ENCODE measurements around the gene FABP6.

Gene FABP6

DNA sequence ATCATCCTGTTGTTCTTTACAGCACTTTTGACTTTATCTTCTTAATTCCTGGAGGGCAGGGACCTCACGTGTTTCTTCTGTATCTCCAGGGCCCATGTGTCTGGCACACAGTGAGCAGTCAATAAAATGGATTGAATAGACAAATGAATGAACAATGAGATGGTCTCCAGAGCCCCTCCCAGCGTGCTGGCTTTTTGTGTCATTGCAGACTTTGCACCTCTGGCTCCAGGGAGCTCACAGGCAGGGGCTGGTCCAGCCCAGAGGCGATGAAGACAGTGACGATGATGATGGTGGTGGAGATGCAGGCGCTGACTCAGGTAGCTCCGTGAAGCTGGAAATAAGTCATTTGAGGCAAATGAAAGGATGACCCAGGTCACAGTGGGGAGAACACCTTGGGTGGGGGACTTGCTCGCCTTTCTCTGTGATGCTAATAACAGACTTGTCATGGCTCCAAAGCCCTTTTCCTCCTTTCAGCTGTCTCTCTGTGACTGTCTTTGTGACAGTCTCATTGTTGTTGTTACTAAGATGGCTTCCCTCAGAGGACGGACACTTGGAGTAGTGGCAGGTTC lies 30.4 kb upstream of the FABP6 start:
- no peaks in the 10 kb centered on the region for H3K9me3 Mint-ChIP-seq
- H3K4me3 Mint-ChIP-seq, result no peak overlapping the region
- peaks cover 4% of the 10 kb centered on the region for H3K4me1 Mint-ChIP-seq (ENCODE audit: low read depth)

DNA sequence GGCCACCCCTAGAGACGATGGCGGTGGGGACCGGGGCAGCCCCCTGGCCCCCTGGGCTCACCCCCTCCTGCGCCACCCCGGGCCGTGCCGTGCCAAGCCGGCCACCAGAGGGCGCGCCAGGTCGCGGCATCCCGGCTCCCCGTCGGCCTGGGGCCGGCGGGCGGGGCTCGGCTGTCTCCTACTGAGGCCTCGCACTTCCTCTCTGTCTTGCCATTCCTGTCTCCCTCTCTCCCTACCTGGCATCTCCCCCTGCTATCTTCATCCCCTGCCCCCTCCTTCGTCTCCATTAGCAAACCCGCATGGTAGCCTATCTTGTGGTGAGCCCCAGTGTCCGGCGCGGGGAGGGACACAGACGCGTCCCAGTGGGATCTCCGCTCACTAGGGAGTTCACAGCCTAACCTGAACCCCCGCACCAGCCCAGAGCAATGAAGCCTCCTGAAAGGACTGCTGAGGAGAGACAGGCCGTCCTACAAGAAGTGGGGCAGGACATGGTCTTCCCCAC lies 29.8 kb upstream of the FABP6 start:
- Mint-ChIP-seq H3K9me3 (no peaks in the 10 kb centered on the region), H3K36me3 (ENCODE audit: low read depth) (no peaks in the 10 kb centered on the region), H3K27me3 (peaks cover 26% of the 10 kb centered on the region), H3K4me1 (ENCODE audit: low read depth) (peaks cover 4% of the 10 kb centered on the region), H3K27ac (no peak overlapping the region), H3K4me3 (peak overlapping the region; percentile 55)
- peak; percentile 86 for DNase-seq

More for the DNA sequence above, 30.4 kb upstream of the FABP6 start:
- no peak for DNase-seq
- H3K27ac Mint-ChIP-seq, result no peak overlapping the region
- peaks cover 26% of the 10 kb centered on the region for H3K27me3 Mint-ChIP-seq
- H3K36me3 Mint-ChIP-seq (ENCODE audit: low read depth), result no peaks in the 10 kb centered on the region

DNA sequence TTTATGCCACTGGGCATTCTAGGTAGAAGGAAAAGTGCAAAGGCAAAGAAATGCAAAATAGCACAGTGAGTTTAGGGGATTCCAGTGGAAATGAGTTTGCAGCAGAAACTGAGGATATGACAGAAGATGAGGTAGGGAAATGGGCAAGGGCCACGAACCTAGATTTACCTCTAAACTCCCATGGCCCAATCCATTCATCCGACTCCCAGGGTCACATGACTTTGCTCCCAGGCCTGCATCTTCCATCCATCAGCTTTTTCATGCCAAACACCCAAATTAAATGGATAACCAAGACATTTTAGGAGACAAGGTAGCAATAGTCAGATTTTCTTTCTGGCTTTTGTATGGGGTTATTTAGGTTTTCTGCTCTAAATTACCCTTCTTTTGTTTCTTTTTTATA lies 22.2 kb upstream of the FABP6 start:
- no peak for DNase-seq
- H3K27me3 Mint-ChIP-seq, result peaks cover under 1% of the 10 kb centered on the region
- no peaks in the 10 kb centered on the region for H3K4me1 Mint-ChIP-seq (ENCODE audit: low read depth)
- no peaks in the 10 kb centered on the region for H3K9me3 Mint-ChIP-seq
- no peak overlapping the region for H3K4me3 Mint-ChIP-seq
- H3K36me3 Mint-ChIP-seq (ENCODE audit: low read depth), result no peaks in the 10 kb centered on the region
- no peak overlapping the region for H3K27ac Mint-ChIP-seq

DNA sequence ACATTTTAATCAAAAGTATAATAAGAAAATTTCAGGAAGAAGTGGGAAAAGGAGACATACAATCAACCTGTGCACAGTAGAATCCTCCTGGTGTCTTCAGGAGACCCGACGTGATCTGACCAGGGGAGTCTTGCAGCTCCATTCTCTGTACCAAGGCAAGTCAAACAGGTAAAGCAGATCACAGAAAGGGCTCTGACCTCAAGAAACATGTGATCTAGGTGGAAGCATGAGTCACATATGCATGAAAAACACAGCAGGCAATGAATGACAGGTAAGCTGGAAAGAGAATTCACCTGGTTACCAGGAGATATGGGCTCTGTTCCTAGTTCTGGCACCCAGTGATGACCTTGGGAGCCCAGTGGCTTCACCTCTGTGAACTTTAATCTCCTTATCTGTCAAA lies 19.4 kb upstream of the FABP6 start:
- Mint-ChIP-seq H3K27me3 (no peaks in the 10 kb centered on the region), H3K27ac (no peak overlapping the region), H3K36me3 (ENCODE audit: low read depth) (no peaks in the 10 kb centered on the region), H3K9me3 (no peaks in the 10 kb centered on the region), H3K4me3 (no peak overlapping the region), H3K4me1 (ENCODE audit: low read depth) (no peaks in the 10 kb centered on the region)
- DNase-seq, result no peak

DNA sequence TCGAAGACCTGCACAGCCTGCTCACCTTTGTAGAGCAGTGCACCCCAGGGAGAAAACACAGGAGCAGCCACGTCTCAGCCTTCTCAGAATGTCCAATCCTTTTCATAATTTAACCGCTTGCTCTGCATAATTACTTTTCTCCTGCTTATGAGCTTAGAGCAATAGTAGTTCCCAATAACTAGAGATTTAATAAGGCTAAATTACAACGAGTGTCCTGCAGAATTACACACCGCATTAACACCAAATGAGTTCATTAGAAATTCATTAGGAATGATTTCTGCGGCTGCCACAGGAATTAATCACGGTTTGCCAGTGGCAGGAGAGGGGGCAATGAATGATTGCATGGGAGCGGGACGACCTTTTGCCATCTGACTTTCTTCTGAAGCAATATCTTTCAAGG lies 18.7 kb upstream of the FABP6 start:
- Mint-ChIP-seq H3K4me3 (no peak overlapping the region), H3K27me3 (peaks cover 2% of the 10 kb centered on the region), H3K27ac (no peak overlapping the region), H3K9me3 (no peaks in the 10 kb centered on the region), H3K36me3 (ENCODE audit: low read depth) (no peaks in the 10 kb centered on the region), H3K4me1 (ENCODE audit: low read depth) (no peaks in the 10 kb centered on the region)
- no peak for DNase-seq

DNA sequence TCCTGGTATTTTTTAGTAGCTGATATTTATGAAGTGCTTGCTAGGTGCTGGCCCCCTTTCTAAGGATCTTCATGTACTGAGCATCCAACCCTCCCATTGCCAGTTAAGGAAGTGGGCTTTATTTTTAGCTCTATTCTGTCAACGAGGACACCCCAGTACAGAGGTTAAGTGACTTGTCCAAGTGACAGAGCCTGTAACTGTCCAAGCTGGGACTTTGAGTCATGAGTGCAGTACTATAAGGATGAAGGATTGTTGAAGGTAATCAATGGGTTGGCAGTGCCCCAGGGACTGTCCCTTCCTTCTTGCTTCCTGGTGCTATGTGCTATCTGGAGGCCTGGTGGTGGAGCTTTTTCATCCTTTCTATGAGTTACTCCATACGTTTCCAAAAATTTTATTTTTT lies 18.0 kb upstream of the FABP6 start:
- H3K4me1 Mint-ChIP-seq (ENCODE audit: low read depth), result no peaks in the 10 kb centered on the region
- H3K36me3 Mint-ChIP-seq (ENCODE audit: low read depth), result no peaks in the 10 kb centered on the region
- H3K9me3 Mint-ChIP-seq, result no peaks in the 10 kb centered on the region
- DNase-seq, result no peak
- H3K4me3 Mint-ChIP-seq, result no peak overlapping the region
- H3K27ac Mint-ChIP-seq, result no peak overlapping the region
- H3K27me3 Mint-ChIP-seq, result peaks cover 6% of the 10 kb centered on the region

DNA sequence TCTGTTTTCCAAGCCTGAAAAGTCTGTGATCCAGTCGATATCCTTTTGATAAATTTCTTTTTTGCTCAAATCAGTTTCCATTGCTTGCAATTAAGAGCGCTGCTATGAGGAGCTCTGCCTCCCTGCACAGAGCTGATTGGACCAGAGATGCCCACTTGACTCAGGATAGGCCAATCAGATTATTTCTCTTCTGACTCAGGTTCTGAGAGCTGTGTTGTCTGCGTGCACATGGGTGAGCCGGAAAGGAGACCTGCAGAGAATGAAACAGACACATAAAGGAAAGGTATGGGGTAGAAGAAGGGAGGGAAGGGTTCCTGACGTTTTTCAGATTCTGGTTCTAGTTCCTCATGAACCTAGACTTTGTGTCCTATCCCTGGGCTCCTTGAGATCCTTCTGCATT lies 15.8 kb upstream of the FABP6 start:
- Mint-ChIP-seq H3K4me1 (ENCODE audit: low read depth) (no peaks in the 10 kb centered on the region), H3K9me3 (no peaks in the 10 kb centered on the region), H3K27me3 (peaks cover 10% of the 10 kb centered on the region), H3K27ac (no peak overlapping the region), H3K36me3 (ENCODE audit: low read depth) (no peaks in the 10 kb centered on the region), H3K4me3 (no peak overlapping the region)
- DNase-seq, result no peak

DNA sequence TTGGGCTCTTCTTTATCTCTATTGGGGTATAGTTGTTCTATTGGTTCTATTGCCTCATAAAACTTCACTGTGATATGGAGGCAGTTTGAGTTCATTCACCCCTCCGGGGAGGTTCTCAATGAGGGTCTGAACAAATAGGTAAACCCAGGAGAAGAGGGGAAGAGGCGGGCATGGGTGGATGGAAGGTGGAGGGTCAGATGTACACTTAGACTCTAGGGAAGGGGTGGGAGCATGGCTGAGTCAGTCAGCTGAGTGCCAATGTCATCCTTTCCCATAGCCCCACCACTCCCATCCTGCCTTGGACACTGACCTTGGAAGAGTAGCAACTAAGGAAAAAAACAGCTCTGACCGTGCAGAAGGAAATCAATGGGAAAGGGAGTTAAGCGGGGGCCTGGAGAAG lies 9.9 kb upstream of the FABP6 start:
- Mint-ChIP-seq H3K27ac (no peak overlapping the region), H3K27me3 (peaks cover 10% of the 10 kb centered on the region), H3K4me3 (no peak overlapping the region), H3K4me1 (ENCODE audit: low read depth) (no peaks in the 10 kb centered on the region), H3K36me3 (ENCODE audit: low read depth) (no peaks in the 10 kb centered on the region), H3K9me3 (no peaks in the 10 kb centered on the region)
- DNase-seq, result no peak

DNA sequence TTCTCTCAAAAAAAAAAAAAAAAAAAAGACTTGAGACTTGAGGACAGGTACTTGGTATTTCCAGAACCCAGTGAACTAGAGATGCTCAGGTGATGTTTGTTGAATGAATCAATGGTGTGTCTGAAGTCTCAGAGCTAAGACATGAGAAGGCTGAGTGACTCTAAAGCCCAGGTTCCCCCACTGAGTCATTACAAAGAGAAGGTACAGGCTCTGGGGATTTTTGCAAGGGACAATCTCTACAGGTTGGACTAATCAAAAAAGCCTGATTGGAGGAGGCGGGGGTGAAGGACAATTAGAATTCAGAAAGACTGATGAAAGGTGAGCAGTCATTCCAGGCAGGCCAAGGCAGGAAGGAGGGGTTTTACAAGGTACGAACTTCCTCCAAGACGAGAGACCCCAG lies 8.2 kb upstream of the FABP6 start:
- Mint-ChIP-seq H3K27me3 (peaks cover 4% of the 10 kb centered on the region), H3K4me3 (no peak overlapping the region), H3K4me1 (ENCODE audit: low read depth) (no peaks in the 10 kb centered on the region), H3K9me3 (no peaks in the 10 kb centered on the region), H3K36me3 (ENCODE audit: low read depth) (no peaks in the 10 kb centered on the region), H3K27ac (no peak overlapping the region)
- DNase-seq, result no peak

DNA sequence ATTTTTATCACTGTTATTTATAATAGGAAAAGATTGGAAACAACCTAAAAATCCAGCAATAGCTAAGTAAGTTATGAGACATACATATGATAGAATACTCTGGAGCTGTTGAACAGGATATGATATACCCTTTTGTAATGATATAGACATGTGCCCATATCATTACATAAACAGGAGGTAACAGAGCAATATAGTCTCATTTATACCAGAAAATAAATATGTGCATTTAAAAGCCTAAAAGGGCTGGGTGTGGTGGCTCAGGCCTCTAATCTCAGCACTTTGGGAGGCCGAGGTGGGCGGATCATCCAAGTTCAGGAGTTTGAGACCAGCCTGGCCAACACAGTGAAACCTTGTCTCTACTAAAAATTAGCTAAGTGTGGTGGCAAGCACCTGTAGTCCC lies 2.3 kb upstream of the FABP6 start:
- no peaks in the 10 kb centered on the region for H3K27me3 Mint-ChIP-seq
- no peaks in the 10 kb centered on the region for H3K36me3 Mint-ChIP-seq (ENCODE audit: low read depth)
- no peaks in the 10 kb centered on the region for H3K4me1 Mint-ChIP-seq (ENCODE audit: low read depth)
- no peaks in the 10 kb centered on the region for H3K9me3 Mint-ChIP-seq
- H3K4me3 Mint-ChIP-seq, result no peak overlapping the region
- DNase-seq, result no peak
- no peak overlapping the region for H3K27ac Mint-ChIP-seq

DNA sequence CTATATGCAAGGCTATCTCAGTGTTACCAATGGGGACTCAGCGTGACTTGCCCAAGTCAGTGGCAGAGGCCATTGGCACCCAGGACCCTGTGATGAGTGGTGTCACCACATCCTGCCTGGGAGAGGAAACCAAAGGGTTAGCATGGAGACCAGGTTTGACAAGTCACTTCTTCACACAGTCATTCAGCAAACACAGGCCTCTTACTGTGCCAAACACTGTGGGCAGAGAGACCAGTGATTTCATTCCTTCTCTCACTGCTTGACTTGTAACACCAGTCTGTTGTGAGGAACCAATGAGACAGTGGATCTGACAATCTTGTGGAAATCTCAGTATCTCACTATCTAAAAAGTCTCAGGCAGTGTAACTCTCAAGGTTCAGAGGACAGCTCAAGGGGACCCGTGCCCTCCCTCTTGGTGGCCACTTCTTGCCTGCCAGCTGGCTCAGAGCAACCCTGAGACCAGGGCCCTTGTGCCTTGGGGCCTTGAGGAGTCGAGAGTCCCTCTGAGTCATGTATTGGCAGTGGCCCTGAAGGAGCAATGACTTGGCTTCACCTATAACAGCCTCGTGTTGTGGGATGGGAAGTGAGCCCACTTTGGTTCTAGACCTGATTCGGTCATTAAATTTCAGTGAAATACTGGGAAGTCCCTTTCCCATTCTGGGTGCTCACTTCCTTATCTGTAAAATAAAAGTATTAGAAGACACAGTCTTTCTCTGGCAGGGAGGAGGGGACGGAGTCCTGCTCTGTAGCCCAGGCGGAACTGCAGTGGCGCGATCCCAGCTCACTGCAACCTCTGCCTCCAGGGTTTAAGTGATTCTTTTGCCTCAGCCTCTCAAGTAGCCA lies 1.6 kb downstream of the FABP6 start:
- Mint-ChIP-seq H3K4me3 (no peak overlapping the region), H3K9me3 (no peaks in the 10 kb centered on the region), H3K27me3 (no peaks in the 10 kb centered on the region), H3K27ac (no peak overlapping the region), H3K36me3 (ENCODE audit: low read depth) (no peaks in the 10 kb centered on the region), H3K4me1 (ENCODE audit: low read depth) (no peaks in the 10 kb centered on the region)
- no peak for DNase-seq

DNA sequence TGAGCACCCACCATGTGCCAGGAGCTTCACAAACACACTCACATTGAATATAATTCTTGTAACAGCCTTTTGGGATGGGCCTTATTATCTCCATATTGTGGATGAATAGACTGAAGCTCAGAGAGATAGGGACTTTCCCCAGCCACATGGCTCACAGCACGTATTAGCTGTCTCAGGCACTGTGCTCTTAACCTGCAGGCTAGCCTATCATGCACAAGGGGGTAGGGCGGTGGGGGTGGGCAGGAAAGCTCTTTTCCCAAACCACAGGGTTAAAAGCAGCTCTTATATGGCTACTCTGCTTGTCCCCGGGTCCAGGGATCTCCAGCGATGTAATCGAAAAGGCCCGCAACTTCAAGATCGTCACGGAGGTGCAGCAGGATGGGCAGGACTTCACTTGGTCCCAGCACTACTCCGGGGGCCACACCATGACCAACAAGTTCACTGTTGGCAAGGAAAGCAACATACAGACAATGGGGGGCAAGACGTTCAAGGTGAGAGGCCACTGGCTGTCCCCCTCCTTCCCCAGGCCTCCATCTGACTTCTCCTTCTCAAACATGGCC lies 2.6 kb downstream of the FABP6 start:
- Mint-ChIP-seq H3K9me3 (no peaks in the 10 kb centered on the region), H3K27ac (no peak overlapping the region), H3K4me1 (ENCODE audit: low read depth) (no peaks in the 10 kb centered on the region), H3K27me3 (no peaks in the 10 kb centered on the region), H3K4me3 (no peak overlapping the region), H3K36me3 (ENCODE audit: low read depth) (no peaks in the 10 kb centered on the region)
- DNase-seq, result no peak

DNA sequence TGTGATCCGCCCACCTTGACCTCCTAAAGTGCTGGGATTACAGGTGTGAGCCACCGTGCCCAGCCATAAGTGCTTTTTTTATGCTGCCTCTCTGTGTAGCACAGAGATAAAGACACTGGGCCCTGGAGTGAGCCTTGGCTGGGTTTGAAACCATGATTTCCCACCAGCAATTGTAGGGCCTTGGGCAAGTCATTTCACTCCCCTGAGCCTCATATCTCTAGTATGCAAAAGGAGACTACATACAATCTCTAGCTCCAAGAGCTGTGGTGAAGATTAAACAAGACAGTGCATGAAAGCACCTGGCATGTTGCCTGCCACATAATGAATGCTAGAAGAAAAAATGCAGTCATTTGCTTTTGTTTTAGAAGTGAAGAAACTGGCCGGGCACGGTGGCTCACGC lies 3.9 kb downstream of the FABP6 start:
- no peaks in the 10 kb centered on the region for H3K4me1 Mint-ChIP-seq (ENCODE audit: low read depth)
- H3K27me3 Mint-ChIP-seq, result no peaks in the 10 kb centered on the region
- no peaks in the 10 kb centered on the region for H3K9me3 Mint-ChIP-seq
- no peak for DNase-seq
- no peak overlapping the region for H3K27ac Mint-ChIP-seq
- H3K4me3 Mint-ChIP-seq, result no peak overlapping the region
- H3K36me3 Mint-ChIP-seq (ENCODE audit: low read depth), result no peaks in the 10 kb centered on the region

DNA sequence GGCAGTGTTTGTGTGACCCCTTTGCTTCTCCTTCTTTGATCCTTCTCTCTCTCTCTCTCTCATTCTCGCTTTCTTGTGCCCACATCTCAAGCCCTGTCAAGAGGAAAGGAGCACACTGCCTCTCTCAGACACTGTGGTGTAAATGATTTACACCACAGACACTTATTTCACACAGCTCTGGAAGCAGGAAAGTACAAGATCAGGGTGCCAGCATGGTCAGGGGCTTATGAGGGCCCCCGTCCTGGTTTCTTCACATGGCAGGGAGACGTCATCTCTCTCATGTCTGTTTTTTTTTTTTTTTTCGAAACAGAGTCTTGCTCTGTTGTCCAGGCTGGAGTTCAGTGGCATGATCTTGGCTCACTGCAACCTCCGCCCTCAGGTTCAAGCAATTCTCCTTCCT lies 6.4 kb downstream of the FABP6 start:
- no peaks in the 10 kb centered on the region for H3K27me3 Mint-ChIP-seq
- no peak overlapping the region for H3K27ac Mint-ChIP-seq
- H3K36me3 Mint-ChIP-seq (ENCODE audit: low read depth), result no peaks in the 10 kb centered on the region
- no peaks in the 10 kb centered on the region for H3K4me1 Mint-ChIP-seq (ENCODE audit: low read depth)
- no peak overlapping the region for H3K4me3 Mint-ChIP-seq
- H3K9me3 Mint-ChIP-seq, result no peaks in the 10 kb centered on the region
- DNase-seq, result no peak

DNA sequence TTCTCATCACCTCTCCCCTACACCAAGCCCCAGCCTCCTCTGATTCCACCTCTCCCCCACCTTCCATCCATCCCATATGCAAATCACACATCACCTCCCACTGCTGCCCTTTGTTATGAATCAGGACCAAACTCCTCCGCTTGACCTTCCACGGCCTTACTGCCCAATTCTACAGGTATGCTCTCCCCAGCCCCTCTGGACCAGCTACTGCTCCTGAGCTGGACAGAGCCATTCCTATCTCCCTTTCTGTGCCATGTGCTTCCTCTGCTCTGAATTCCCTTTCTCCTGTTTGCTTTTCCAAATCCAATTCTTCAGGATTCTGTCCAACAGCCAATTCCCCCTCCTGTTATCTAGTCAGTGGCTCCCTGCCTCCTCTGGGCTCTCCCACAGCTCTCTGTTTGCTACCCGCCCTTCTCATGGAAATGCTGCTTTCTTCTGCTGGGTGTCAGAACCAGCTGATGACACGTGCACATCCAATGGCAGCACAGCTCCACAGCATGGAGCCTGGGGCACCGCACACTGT lies 8.3 kb downstream of the FABP6 start:
- Mint-ChIP-seq H3K36me3 (ENCODE audit: low read depth) (no peaks in the 10 kb centered on the region), H3K9me3 (no peaks in the 10 kb centered on the region), H3K27me3 (no peaks in the 10 kb centered on the region)

More for the DNA sequence above, 8.3 kb downstream of the FABP6 start:
- no peak overlapping the region for H3K4me3 Mint-ChIP-seq
- no peaks in the 10 kb centered on the region for H3K4me1 Mint-ChIP-seq (ENCODE audit: low read depth)
- no peak overlapping the region for H3K27ac Mint-ChIP-seq
- no peak for DNase-seq
